ENCODE measurements around the gene MOB3C.

DNA sequence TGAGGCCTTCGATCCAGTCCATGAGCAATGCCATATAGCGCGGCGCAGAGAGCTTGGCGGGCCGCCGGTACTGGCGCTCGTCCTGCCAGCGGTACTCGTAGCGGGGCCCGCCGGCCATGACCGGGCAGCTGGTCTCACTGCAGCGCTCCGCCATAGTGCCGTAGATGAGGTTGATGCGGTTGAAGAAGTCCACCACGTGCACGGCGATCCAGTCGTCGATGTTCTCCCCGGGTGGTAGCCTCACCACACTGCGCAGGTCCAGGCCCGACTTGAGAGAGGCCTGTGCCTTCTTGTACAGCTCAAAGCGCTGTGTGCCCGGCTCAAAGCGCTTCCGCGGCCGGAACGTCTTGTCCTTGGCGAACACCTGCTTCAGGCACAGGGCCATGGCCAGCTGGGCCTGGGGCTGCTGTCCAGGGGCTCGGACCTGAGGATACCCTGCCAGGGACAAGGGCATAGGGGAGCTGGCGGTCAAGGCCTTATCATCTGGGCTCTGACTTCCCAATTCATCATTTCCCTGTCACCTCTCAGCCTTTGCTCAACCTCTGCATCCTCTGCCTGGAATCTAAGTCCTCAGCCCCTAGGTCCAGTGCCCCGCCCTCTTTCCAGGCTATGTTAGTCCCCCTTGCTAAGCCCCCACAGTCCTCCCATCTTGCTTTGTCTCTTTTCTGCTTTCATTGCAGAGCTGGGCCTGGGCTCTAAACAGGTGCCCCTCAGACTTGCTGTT lies 3.5 kb downstream of the MOB3C start:
- TF ChIP-seq, protein P1, sequence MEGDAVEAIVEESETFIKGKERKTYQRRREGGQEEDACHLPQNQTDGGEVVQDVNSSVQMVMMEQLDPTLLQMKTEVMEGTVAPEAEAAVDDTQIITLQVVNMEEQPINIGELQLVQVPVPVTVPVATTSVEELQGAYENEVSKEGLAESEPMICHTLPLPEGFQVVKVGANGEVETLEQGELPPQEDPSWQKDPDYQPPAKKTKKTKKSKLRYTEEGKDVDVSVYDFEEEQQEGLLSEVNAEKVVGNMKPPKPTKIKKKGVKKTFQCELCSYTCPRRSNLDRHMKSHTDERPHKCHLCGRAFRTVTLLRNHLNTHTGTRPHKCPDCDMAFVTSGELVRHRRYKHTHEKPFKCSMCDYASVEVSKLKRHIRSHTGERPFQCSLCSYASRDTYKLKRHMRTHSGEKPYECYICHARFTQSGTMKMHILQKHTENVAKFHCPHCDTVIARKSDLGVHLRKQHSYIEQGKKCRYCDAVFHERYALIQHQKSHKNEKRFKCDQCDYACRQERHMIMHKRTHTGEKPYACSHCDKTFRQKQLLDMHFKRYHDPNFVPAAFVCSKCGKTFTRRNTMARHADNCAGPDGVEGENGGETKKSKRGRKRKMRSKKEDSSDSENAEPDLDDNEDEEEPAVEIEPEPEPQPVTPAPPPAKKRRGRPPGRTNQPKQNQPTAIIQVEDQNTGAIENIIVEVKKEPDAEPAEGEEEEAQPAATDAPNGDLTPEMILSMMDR (IDR thresholded peaks at IDR 0.05) = no peak
- TF ChIP-seq EP300 (IDR thresholded peaks at IDR 0.05) = no peak

Data from tibial nerve (tissue), 4 donors.